Adrenal gland (tissue), 12 donors: ENCODE results near the gene HECW1. TPM values are rescaled to one million over a fixed set of nuclear protein-coding genes. Genes with fewer than 3 reads are reported as not detected.

Experiments used
- DNase-seq, 7 donors: peaks; one replicate each; pipeline ENCODE4 v3.0.0-alpha.2; 2019 to 2020
- H3K27ac ChIP-seq, 5 donors: fragments of 200-600 bp; sonication (generic) in 4 of 5; 1 replicate in 3 of 5; 2 replicates in 2 of 5; pipeline versions ENCODE4 v1.5.1 to v1.8.0; 2016 to 2020; ENCODE audit warnings: mild to moderate bottlenecking in 1 of 5
- H3K27me3 ChIP-seq: fragments of 200-600 bp; 2 replicates; pipeline ENCODE4 v1.8.0; 2021
- H3K36me3 ChIP-seq, 2 donors: fragments of 200-600 bp; replicated peaks in 1 of 2; 1 replicate in 1 of 2; 2 replicates in 1 of 2; pipeline versions ENCODE4 v1.5.1 to v1.8.0; 2018 to 2022
- H3K4me1 ChIP-seq, 2 donors: fragments of 200-600 bp; replicated peaks in 1 of 2; 1 replicate in 1 of 2; 2 replicates in 1 of 2; pipeline versions ENCODE4 v1.5.1 to v1.8.0; 2018 to 2021
- H3K4me3 ChIP-seq, 4 donors: fragments of 200-600 bp; sonication (generic) in 3 of 4; one replicate each; pipeline ENCODE4 v1.5.1; 2016 to 2018
- H3K9me3 ChIP-seq, 3 donors: fragments of 200-600 bp; sonication (generic) in 1 of 3; replicated peaks in 1 of 3; 1 replicate in 2 of 3; 2 replicates in 1 of 3; pipeline versions ENCODE4 v1.5.1 to v1.8.0; 2016 to 2021
- POLR2A ChIP-seq, 2 donors: fragments of 450-650 bp; IDR thresholded peaks; one replicate each; pipeline ENCODE4 v1.6.1; 2017; ENCODE audit warnings: antibody characterized with exemption in 2 of 2, mild to moderate bottlenecking in 2 of 2, moderate library complexity in 1 of 2
- WGBS, 4 donors: extraction: QIAGEN DNeasy Blood & Tissue Kit in 2 of 4; methylation state at CpG; one replicate each; pipeline versions ENCODE4 v1.1.5 to v1.1.7; 2013 to 2017; 5-methylcytosine and 5-hydroxymethylcytosine counted together
- intact Hi-C, 2 donors: fragments of 100-400 bp; cut with DNase I; formaldehyde crosslinking; loops; one replicate each; pipeline versions ENCODE4 v1.14.1 to v1.15.0; 2022 to 2023
- polyA plus RNA-seq, 3 donors: library from polyadenylated mRNA; stranded (reverse); fragments of 200-250 nt in 2 of 3; fragments of 350-450 nt in 1 of 3; fragmentation: Illumina TruSeq in 1 of 3; extraction: RNeasy Lipid Tissue Mini Kit (QIAGEN cat#74804) in 1 of 3; gene quantifications; one replicate each; pipeline ENCODE4 v1.2.3, GENCODE V29; 2013 to 2014
- total RNA-seq, 9 donors: library from RNA; depleted of rRNA in 4 of 9; stranded (reverse); fragments of >200 nt in 4 of 9; fragments of 120-200 nt in 1 of 9; fragmentation: NEBNext Ultra II Directional in 1 of 9; extraction: Animal tissue kit (Norgen Biotek cat#: 25700) in 1 of 9; gene quantifications; one replicate each; pipeline versions ENCODE4 v1.1.0 to v1.2.4, GENCODE V29; 2013 to 2023
- TF ChIP-seq, protein P1 (sequence below), 6 experiments: fragments of 450-650 bp in 4 of 6; fragments of 200-600 bp in 2 of 6; sonication (generic) in 1 of 6; IDR thresholded peaks; 1 replicate in 5 of 6; 2 replicates in 1 of 6; pipeline versions ENCODE4 v1.5.1 to v1.8.0; 2016 to 2021; ENCODE audit warnings: antibody characterized with exemption in 6 of 6, mild to moderate bottlenecking in 2 of 6, moderate library complexity in 1 of 6
- donor health status: healthy with polysubstance abuse.
- donor health status: Bipolar disorder and iron deficiency.
- donor health status: DM: yes; HTN: yes; CAD: no.
- donor health status: DM: no; HTN: no; CAD: no.
- donor health status: DM: no; HTN: no; CAD: no.
- donor health status: DM: yes; HTN: yes; CAD: no.

HECW1 gene
- total and polyA plus RNA-seq, 12 donors, result under 0.01 to 3.2 (median 0.06) TPM; not detected in 4

DNA sequence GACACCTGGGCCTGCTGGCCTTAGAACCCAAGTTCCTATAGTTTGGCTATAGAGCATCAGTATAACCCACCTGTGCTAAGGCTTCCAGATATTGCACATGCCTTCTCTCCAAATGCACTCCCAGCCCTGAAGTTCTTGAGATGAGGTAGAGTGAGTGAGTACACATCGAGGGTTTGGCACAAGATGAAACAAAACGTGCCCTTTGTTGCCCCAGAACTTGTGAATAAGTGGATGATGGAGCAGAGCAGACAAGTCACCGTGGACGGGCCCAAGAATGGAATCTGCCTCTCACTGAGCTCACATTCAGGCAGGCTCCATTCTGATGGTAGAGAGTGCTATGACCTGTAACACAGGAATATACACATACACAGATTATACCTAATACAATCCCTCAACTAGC is 397.5 kb downstream of the HECW1 start:
- 70 to 74% (median 72%) methylated on average over 4 of the region's 4 CpGs for WGBS, 4 donors
- intact Hi-C loops, result no loop called here
- DNase-seq, result no peak
- Histone ChIP-seq H3K27ac (no peak overlapping the region), H3K4me3 (no peak overlapping the region), H3K36me3 (no peaks in the 10 kb centered on the region), H3K27me3 (peaks cover 3% of the 10 kb centered on the region), H3K4me1 (no peaks in the 10 kb centered on the region), H3K9me3 (no peaks in the 10 kb centered on the region)
- no peak for TF ChIP-seq POLR2A (IDR thresholded peaks at IDR 0.05)
- TF ChIP-seq, protein P1, sequence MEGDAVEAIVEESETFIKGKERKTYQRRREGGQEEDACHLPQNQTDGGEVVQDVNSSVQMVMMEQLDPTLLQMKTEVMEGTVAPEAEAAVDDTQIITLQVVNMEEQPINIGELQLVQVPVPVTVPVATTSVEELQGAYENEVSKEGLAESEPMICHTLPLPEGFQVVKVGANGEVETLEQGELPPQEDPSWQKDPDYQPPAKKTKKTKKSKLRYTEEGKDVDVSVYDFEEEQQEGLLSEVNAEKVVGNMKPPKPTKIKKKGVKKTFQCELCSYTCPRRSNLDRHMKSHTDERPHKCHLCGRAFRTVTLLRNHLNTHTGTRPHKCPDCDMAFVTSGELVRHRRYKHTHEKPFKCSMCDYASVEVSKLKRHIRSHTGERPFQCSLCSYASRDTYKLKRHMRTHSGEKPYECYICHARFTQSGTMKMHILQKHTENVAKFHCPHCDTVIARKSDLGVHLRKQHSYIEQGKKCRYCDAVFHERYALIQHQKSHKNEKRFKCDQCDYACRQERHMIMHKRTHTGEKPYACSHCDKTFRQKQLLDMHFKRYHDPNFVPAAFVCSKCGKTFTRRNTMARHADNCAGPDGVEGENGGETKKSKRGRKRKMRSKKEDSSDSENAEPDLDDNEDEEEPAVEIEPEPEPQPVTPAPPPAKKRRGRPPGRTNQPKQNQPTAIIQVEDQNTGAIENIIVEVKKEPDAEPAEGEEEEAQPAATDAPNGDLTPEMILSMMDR (IDR thresholded peaks at IDR 0.05), result no peak

DNA sequence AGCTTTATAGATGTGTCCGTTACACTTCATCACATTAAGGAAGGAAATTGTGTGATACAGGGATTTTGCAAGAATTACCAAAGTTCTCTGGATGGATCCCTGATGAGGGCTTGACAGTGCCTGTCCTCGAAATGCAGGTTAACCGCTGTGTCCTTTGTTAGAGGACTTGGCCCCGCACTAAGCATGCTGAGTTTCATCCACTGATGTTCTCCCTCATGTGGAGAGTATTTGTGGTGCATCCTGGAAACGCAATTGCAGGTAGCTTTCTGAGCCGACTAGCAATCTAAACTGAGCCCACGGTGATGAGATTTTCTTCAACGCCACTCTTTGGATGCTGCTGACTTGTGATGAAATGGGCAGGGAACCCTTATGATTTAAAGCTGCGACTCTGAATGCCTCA is 398.6 kb downstream of the HECW1 start:
- no peak overlapping the region for H3K27ac ChIP-seq
- DNase-seq, result no peak
- 71 to 87% (median 77%) methylated on average over 5 to 9 of the region's 9 CpGs for WGBS, 4 donors
- intact Hi-C loops, result no loop called here
- peaks cover 3% of the 10 kb centered on the region for H3K27me3 ChIP-seq
- H3K4me3 ChIP-seq, result no peak overlapping the region
- TF ChIP-seq, protein P1 (IDR thresholded peaks at IDR 0.05), result no peak
- TF ChIP-seq POLR2A (IDR thresholded peaks at IDR 0.05), result no peak
- no peaks in the 10 kb centered on the region for H3K36me3 ChIP-seq
- H3K9me3 ChIP-seq, result no peaks in the 10 kb centered on the region
- no peaks in the 10 kb centered on the region for H3K4me1 ChIP-seq

DNA sequence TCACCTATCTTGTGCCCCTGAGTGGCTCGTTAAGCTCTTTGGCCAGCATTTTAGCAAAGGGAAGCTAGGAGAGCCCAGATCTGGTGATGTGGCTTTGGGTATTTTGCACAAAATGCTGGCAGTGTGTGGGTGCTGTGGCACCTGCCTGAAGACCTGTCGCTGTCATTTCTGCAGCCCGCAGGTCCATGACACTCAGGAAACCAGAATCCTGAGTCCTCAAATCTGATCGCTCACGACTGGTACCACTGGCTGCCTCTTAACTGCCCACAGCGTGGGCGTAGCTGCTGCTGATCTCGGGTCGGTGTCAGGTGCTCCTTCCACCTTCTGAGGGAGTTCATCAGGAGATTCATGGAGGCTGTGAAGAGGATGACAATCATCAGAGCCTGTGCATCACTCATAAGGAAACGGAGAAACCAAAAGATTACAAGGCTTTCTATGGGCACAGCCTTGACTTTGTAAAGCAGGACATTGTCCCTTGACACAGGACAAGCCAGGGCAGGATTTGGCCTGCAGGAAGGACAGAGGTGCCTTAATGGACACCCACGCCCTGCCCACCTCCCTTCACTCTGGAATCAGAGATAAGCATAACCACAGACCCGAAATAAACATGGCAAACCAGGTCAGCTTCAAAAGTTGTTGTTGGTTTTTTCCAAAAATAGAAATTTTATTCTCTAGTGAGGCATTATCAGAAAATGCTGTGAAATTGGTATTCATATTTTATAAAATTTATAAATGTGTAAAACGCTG is 399.5 kb downstream of the HECW1 start:
- H3K36me3 ChIP-seq, result no peaks in the 10 kb centered on the region
- H3K27me3 ChIP-seq, result peaks cover 3% of the 10 kb centered on the region
- no peak for DNase-seq
- no peaks in the 10 kb centered on the region for H3K4me1 ChIP-seq
- intact Hi-C loops, result no loop called here
- no peak overlapping the region for H3K4me3 ChIP-seq
- TF ChIP-seq, protein P1 (IDR thresholded peaks at IDR 0.05), result no peak
- no peak for TF ChIP-seq POLR2A (IDR thresholded peaks at IDR 0.05)
- no peaks in the 10 kb centered on the region for H3K9me3 ChIP-seq
- 77 to 90% (median 83%) methylated on average over 10 to 13 of the region's 13 CpGs for WGBS, 4 donors
- H3K27ac ChIP-seq, result no peak overlapping the region

DNA sequence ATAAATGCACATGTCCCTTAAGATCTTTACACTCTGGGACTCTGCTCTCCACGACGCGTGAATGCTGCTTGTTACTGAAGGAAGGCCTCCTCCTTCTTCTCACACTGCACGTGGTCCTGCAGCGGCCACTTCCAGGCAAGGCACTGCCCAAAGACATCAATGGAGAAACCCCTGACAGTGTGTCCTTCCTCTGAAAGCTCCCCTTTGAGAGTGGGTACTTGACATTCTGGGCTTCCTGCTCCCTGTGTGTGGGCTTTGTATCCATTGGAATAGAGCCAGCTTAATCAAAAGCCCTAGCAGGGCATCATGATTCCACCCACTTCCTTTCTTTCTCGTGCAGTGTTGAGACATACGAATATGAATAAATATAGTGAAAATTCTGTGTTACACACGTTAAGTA is 400.8 kb downstream of the HECW1 start:
- intact Hi-C loops, result no loop called here
- Histone ChIP-seq H3K4me3 (no peak overlapping the region), H3K27me3 (peaks cover 3% of the 10 kb centered on the region), H3K9me3 (no peaks in the 10 kb centered on the region), H3K27ac (no peak overlapping the region), H3K4me1 (no peaks in the 10 kb centered on the region), H3K36me3 (no peaks in the 10 kb centered on the region)
- TF ChIP-seq POLR2A (IDR thresholded peaks at IDR 0.05), result no peak
- TF ChIP-seq, protein P1 (IDR thresholded peaks at IDR 0.05), result no peak
- 47 to 57% (median 52%) methylated on average over 8 of the region's 8 CpGs for WGBS, 4 donors
- DNase-seq, result no peak
